H1 (cell line): Measurements from ENCODE around the gene B4GALT5. TPM values are rescaled to one million over a fixed set of nuclear protein-coding genes. Genes with fewer than 3 reads are reported as not detected.

Source experiments
- CBX8 ChIP-seq: fragments of 300-800, 300-1000 bp; sonication (generic); IDR thresholded peaks from 2 replicates; pipeline ENCODE4 v1.7.1; 2016; ENCODE audit warnings: low read depth, low read length, borderline replicate concordance
- CREB1 ChIP-seq: IDR thresholded peaks from 2 replicates; pipeline ENCODE4 v1.6.1; 2012; ENCODE audit warnings: inconsistent platforms
- NRF1 ChIP-seq: IDR thresholded peaks from 2 replicates; pipeline ENCODE4 v1.6.1; 2011; ENCODE audit warnings: mild to moderate bottlenecking, low read depth, low read length, improper control_type of control experiment
- polyA plus RNA-seq, 7 experiments: library from polyadenylated mRNA; depleted of rRNA in 3 of 7; stranded (reverse) in 5 of 7; unstranded in 2 of 7; fragments of >200 nt in 5 of 7; fragments of 200-250 nt in 2 of 7; gene quantifications; 1 replicate in 5 of 7; 2 replicates in 1 of 7; 4 replicates in 1 of 7; pipeline versions ENCODE4 v1.2.1 to v1.2.3, GENCODE V29; 2011 to 2013; ENCODE audit warnings: missing spikeins in 2 of 7, mixed read lengths in 2 of 7
- total RNA-seq: library from RNA; stranded (reverse); fragmentation: NEBNext Ultra II Directional; extraction: Animal tissue kit (Norgen Biotek cat#: 25700); gene quantifications from 2 replicates; pipeline ENCODE4 v1.2.1, GENCODE V29; 2021
- TF ChIP-seq, protein P1 (sequence below): fragments of 300-600 bp; sonication (generic); IDR thresholded peaks from 2 replicates; pipeline ENCODE4 v1.7.1; 2012; ENCODE audit warnings: low read length, moderate library complexity, mild to moderate bottlenecking, inconsistent platforms; ENCODE audit not compliant: insufficient replicate concordance

B4GALT5 gene
- total and polyA plus RNA-seq, 2 of the 8 experiments (the other 6 are each of a cell fraction or from before 2014, with no cell fraction given), result 46.5 to 75.4 TPM

DNA sequence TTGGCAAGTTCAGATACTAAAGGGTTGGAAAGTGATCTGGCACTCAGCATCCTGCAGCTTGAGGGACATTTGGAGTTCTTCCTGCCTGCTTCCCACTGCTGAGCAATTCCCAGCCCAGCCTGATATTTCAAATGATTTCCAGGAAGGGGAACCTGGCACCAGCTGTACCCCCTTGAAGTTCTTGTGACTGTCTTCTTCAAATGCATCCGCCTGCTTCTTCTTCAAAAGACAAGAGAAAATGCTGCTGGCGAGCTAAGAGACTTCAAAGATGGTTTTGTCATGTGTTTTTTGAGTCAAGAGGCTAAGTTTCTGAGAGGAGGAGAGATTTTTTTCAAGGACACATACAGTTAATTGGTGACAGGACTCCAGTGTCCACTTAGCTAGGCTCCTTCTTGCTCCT is 42.6 kb upstream of the B4GALT5 start (continued):
- TF ChIP-seq, protein P1, sequence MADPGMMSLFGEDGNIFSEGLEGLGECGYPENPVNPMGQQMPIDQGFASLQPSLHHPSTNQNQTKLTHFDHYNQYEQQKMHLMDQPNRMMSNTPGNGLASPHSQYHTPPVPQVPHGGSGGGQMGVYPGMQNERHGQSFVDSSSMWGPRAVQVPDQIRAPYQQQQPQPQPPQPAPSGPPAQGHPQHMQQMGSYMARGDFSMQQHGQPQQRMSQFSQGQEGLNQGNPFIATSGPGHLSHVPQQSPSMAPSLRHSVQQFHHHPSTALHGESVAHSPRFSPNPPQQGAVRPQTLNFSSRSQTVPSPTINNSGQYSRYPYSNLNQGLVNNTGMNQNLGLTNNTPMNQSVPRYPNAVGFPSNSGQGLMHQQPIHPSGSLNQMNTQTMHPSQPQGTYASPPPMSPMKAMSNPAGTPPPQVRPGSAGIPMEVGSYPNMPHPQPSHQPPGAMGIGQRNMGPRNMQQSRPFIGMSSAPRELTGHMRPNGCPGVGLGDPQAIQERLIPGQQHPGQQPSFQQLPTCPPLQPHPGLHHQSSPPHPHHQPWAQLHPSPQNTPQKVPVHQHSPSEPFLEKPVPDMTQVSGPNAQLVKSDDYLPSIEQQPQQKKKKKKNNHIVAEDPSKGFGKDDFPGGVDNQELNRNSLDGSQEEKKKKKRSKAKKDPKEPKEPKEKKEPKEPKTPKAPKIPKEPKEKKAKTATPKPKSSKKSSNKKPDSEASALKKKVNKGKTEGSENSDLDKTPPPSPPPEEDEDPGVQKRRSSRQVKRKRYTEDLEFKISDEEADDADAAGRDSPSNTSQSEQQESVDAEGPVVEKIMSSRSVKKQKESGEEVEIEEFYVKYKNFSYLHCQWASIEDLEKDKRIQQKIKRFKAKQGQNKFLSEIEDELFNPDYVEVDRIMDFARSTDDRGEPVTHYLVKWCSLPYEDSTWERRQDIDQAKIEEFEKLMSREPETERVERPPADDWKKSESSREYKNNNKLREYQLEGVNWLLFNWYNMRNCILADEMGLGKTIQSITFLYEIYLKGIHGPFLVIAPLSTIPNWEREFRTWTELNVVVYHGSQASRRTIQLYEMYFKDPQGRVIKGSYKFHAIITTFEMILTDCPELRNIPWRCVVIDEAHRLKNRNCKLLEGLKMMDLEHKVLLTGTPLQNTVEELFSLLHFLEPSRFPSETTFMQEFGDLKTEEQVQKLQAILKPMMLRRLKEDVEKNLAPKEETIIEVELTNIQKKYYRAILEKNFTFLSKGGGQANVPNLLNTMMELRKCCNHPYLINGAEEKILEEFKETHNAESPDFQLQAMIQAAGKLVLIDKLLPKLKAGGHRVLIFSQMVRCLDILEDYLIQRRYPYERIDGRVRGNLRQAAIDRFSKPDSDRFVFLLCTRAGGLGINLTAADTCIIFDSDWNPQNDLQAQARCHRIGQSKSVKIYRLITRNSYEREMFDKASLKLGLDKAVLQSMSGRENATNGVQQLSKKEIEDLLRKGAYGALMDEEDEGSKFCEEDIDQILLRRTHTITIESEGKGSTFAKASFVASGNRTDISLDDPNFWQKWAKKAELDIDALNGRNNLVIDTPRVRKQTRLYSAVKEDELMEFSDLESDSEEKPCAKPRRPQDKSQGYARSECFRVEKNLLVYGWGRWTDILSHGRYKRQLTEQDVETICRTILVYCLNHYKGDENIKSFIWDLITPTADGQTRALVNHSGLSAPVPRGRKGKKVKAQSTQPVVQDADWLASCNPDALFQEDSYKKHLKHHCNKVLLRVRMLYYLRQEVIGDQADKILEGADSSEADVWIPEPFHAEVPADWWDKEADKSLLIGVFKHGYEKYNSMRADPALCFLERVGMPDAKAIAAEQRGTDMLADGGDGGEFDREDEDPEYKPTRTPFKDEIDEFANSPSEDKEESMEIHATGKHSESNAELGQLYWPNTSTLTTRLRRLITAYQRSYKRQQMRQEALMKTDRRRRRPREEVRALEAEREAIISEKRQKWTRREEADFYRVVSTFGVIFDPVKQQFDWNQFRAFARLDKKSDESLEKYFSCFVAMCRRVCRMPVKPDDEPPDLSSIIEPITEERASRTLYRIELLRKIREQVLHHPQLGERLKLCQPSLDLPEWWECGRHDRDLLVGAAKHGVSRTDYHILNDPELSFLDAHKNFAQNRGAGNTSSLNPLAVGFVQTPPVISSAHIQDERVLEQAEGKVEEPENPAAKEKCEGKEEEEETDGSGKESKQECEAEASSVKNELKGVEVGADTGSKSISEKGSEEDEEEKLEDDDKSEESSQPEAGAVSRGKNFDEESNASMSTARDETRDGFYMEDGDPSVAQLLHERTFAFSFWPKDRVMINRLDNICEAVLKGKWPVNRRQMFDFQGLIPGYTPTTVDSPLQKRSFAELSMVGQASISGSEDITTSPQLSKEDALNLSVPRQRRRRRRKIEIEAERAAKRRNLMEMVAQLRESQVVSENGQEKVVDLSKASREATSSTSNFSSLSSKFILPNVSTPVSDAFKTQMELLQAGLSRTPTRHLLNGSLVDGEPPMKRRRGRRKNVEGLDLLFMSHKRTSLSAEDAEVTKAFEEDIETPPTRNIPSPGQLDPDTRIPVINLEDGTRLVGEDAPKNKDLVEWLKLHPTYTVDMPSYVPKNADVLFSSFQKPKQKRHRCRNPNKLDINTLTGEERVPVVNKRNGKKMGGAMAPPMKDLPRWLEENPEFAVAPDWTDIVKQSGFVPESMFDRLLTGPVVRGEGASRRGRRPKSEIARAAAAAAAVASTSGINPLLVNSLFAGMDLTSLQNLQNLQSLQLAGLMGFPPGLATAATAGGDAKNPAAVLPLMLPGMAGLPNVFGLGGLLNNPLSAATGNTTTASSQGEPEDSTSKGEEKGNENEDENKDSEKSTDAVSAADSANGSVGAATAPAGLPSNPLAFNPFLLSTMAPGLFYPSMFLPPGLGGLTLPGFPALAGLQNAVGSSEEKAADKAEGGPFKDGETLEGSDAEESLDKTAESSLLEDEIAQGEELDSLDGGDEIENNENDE, result no peak
- TF ChIP-seq NRF1 (no peak), CBX8 (no peak), CREB1 (no peak)
